Astrocyte of the cerebellum (primary cell): ENCODE data around the gene TMF1.

Experiments
- DNase-seq: peaks from one replicate; pipeline ENCODE4 v3.0.0-alpha.2; 2011; ENCODE audit warnings: low read depth
- H3K4me3 ChIP-seq: 2 replicates; pipeline ENCODE4 v1.5.1; 2011; ENCODE audit warnings: mild to moderate bottlenecking, low read depth, low read length, moderate library complexity
- in situ Hi-C: cut with HindIII; loops from 2 replicates; pipeline ENCODE4 v1.10.0; 2017; ENCODE audit warnings: low sequenced_read_pairs
- TF ChIP-seq, protein P1 (sequence below): IDR thresholded peaks from 2 replicates; pipeline ENCODE4 v1.5.1; 2012; ENCODE audit warnings: low read length, low read depth, moderate library complexity, mild to moderate bottlenecking; ENCODE audit errors: missing control alignments

Gene TMF1

DNA sequence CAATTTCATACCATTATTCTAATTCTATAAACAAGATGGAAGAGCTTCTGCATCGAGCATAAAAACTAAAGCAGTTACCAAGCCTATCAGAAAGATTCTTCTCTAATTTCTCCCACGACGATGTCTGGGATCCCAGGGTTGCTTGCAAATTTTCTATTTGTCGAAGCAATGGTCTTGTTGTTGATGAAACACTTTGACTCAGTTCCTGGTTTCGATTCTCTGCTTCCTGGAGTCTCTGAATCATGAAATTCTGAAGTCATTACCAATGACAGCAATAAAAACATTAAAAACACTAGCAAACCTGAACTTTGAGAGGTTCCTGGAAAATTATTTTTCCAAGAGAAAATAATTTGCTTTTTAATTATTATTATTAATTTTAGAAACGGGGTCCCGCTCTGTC is 18.7 kb downstream of the TMF1 start:
- TF ChIP-seq, protein P1, sequence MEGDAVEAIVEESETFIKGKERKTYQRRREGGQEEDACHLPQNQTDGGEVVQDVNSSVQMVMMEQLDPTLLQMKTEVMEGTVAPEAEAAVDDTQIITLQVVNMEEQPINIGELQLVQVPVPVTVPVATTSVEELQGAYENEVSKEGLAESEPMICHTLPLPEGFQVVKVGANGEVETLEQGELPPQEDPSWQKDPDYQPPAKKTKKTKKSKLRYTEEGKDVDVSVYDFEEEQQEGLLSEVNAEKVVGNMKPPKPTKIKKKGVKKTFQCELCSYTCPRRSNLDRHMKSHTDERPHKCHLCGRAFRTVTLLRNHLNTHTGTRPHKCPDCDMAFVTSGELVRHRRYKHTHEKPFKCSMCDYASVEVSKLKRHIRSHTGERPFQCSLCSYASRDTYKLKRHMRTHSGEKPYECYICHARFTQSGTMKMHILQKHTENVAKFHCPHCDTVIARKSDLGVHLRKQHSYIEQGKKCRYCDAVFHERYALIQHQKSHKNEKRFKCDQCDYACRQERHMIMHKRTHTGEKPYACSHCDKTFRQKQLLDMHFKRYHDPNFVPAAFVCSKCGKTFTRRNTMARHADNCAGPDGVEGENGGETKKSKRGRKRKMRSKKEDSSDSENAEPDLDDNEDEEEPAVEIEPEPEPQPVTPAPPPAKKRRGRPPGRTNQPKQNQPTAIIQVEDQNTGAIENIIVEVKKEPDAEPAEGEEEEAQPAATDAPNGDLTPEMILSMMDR = no peak
- DNase-seq = no peak
- no peak overlapping the region for H3K4me3 ChIP-seq
- in situ Hi-C loops = no loop called here

DNA sequence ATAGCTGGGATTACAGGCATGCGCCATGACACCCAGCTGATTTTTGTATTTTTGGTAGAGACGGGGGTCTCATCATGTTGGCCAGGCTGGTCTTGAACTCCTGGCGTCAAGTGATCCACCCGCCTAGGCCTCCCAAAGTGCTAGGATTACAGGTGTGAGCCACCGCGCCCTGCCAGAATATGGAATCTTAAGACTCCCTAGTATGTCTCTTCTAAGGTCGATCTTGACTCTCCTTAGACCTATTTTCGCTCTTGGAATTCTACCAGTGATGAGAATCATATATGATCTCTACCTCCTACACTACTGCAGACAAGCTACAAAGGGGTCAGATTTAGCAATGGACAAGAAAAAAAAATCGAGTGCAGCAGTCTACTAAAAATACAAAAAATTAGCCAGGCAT is 19.4 kb downstream of the TMF1 start:
- no peak overlapping the region for H3K4me3 ChIP-seq
- no peak for DNase-seq
- TF ChIP-seq, protein P1 = no peak
- in situ Hi-C loops = no loop called here

DNA sequence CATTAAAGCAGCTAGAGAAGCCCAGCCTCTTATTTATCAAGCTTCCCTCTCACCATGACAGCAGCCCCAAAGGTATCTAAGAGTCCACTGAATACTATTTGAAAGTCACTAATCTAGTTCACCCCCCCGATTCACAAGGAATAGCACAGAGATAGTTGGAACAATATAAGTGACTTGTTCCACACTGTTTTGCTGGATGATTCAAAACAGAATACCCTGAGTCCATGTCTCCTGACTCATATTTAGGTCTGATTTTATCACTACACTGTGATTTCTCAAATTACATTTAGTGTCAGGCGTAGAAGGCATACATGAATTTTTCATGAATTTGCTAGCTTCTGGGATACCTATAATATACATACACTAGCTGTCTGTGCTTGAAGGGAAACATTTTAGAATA is 20.0 kb downstream of the TMF1 start:
- TF ChIP-seq, protein P1 = no peak
- in situ Hi-C loops = no loop called here
- no peak for DNase-seq
- no peak overlapping the region for H3K4me3 ChIP-seq

DNA sequence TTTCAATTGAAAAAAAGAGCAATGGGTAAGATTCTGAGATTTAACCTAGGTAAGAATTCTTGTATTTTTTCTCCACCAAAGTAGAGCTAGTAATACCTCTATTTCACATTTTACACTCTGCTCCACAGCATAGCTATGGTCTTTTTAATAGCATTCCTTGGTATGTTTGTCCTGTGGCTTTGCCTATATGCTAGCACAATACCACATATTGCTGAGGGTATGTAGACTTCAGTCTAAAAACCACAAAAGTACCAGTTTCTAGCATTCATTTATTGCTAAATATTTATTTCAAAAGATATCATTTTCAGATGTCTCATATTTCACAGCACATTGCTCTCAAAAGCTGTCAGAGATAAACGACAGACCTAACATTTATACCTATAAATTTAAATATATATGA is 20.5 kb downstream of the TMF1 start:
- TF ChIP-seq, protein P1 = no peak

GRCh38 chr3:69020857-69021256 is 31.3 kb downstream of the TMF1 start:
- TF ChIP-seq, protein P1 = no peak
- no peak for DNase-seq
- H3K4me3 ChIP-seq = no peak overlapping the region
- in situ Hi-C loops = no loop called here

More for the DNA sequence above, 20.5 kb downstream of the TMF1 start:
- no peak overlapping the region for H3K4me3 ChIP-seq
- in situ Hi-C loops = no loop called here
- no peak for DNase-seq

DNA sequence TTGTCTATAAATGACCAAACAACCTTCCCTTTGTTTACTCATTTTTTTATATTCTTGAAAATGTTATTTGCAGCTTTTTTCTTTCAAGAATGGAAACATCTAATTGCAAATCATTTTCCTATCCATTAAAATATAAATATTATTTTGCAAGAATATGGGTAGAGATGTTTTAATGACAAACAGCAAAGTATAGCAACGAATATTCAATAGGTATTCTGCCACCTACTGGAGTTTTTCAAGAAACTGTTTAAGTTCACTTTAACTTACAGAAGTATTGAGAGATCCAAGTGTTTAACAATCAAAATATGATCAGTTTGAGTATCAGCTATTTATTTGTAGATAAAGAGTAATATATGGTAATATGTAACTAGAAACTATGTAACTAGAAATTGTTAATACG is 31.7 kb downstream of the TMF1 start:
- no peak overlapping the region for H3K4me3 ChIP-seq
- TF ChIP-seq, protein P1 = no peak
- in situ Hi-C loops = no loop called here
- no peak for DNase-seq

- in situ Hi-C loops = no loop called here
- H3K4me3 ChIP-seq = no peak overlapping the region
- DNase-seq = no peak
- TF ChIP-seq, protein P1 = no peak
Observed at GRCh38 chr3:69016901-69017300, 35.2 kb downstream of the TMF1 start.
